Subcutaneous adipose tissue (tissue), 4 donors: ENCODE measurements around the gene AMBRA1. TPM values are rescaled to one million over a fixed set of nuclear protein-coding genes. Genes with fewer than 3 reads are reported as not detected.

ENCODE experiments used
- total RNA-seq, 4 donors: library from RNA; depleted of rRNA; stranded (reverse); fragments of >200 nt; gene quantifications; one replicate each; pipeline ENCODE4 v1.1.0, GENCODE V29; 2016
- TF ChIP-seq, protein P1 (sequence below): fragments of 450-650 bp; IDR thresholded peaks from one replicate; pipeline ENCODE4 v1.5.1; 2016; ENCODE audit warnings: low read depth, mild to moderate bottlenecking, control low read depth, antibody characterized with exemption, moderate library complexity

The AMBRA1 gene
- total RNA-seq, 4 donors from 2014 or later: 17.1 to 39.4 (median 23.5) TPM

DNA sequence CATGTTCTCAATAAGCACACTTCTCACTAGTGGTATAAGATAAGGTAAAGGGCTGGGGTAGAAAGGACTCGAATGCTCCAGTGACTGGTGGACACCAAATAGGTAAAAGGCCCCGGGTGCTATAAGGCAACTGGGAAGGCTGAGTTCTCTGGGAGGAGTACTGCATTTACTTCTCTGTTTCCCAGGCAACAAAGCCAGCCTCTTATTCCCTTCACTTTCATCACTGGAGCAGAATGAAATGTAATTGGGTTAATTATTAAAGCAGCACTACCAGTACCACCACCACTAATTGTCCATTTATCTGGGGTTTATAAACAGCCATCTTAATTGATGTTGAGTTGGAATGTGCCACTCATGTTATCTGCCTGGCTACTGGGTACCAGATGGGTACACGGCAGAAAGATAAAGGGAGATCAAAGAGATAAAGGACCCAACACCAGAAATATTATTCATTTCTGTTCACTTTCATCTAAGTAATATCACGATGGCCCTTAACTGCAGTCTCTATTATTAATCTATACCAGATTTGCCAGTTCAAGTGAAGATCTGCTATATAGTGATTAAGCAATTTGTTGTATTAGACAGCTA, 107.9 kb downstream of the AMBRA1 start:
- TF ChIP-seq, protein P1, sequence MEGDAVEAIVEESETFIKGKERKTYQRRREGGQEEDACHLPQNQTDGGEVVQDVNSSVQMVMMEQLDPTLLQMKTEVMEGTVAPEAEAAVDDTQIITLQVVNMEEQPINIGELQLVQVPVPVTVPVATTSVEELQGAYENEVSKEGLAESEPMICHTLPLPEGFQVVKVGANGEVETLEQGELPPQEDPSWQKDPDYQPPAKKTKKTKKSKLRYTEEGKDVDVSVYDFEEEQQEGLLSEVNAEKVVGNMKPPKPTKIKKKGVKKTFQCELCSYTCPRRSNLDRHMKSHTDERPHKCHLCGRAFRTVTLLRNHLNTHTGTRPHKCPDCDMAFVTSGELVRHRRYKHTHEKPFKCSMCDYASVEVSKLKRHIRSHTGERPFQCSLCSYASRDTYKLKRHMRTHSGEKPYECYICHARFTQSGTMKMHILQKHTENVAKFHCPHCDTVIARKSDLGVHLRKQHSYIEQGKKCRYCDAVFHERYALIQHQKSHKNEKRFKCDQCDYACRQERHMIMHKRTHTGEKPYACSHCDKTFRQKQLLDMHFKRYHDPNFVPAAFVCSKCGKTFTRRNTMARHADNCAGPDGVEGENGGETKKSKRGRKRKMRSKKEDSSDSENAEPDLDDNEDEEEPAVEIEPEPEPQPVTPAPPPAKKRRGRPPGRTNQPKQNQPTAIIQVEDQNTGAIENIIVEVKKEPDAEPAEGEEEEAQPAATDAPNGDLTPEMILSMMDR: no peak

DNA sequence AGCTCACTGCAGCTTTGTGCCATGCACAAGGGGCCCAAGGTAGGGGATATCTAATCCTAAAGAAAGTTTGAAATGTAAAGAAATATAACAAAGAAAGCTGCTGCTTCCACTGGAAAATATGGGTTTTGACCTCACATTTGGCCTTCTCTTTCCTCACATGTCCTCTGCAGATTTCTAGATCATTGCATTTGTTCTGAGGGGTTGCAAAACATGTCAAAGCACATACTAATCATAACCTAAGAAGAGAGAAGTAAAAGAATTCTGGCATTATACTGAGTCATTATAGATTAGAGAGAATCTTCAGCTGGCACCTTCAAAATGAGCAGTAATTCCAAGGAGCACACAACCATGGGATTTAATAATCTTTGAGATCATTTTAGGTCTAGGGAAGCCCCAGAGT, 109.7 kb downstream of the AMBRA1 start:
- TF ChIP-seq, protein P1: no peak

DNA sequence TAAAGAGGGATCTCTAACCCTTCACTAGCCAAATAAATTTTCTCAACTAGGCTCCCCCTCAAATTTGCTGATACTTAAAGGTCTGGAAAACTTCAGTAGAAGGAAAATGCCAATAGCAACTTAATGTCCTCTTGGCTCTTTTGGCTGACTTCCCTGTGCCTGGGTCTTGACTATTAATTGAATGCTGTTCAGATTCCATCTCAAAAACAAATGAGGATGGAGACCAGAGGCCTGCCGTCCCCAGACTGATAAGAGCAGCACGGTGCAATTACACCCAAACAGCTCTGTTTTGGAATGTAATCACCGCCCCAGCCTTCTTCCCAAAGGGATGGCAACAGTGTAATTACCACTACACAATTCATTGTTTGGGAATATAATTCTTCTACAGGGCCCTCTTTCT, 112.9 kb downstream of the AMBRA1 start:
- TF ChIP-seq, protein P1: no peak

DNA sequence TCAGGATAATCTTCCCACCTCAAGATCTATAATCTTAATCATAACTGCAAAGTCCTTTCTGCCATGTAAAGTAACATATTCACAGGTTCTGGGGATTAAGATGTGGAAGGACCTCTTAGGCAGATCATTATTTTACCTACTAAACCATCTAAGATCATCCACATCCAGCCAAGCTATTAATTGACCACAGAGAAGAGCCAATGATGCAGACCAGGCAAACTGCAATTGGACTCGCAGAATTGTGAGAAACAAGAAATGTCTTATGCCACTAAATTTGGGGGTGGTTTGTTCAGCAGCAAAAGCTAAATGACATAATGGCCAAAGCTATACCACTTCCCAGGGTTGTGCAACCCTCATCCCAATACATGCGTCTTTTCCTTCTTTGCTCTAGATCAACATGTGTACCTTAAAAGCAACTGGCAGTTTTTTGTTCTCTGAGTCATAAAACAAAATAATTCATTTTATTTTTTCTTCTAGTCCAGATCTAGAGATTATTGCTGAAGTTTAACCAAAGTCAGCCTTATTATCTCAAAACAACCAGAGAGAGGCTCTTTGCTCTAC, 113.6 kb downstream of the AMBRA1 start:
- TF ChIP-seq, protein P1: no peak

DNA sequence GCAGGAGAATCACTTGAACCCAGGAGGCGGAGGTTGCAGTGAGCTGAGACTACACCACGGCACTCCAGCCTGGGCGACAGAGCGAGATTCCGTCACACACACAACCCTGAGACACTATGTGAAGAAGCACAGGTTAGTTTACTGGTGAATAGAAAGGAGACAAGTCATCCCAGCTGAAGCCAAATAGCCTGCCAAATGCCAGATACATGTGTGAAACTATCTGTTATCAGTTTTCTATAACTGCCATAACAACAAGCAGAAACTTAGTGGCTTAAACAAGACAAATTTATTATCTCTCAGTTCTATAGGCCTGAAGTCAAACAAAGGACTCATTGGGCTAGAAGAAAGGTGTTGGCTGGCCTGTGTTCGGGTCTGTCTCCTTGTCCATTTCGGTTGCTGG, 114.2 kb downstream of the AMBRA1 start:
- TF ChIP-seq, protein P1: no peak

DNA sequence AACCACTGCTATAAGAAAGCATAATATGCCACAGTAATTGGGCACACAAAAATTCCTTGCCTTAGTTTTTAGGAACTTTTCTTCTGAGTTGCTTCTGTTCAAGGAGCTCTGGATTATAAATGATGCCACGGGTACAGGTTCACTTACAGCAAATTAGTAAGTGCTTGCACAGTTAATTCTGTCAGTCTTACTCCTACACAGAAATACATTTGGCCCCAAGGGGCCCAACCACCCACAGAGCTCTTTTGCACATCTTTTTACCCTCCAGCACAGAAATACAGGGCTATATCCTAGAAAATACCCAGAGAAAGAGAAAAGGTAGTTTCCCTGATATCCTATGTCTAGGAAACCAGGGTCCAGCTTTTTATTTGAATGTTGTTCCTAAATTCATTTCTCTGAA, 115.6 kb downstream of the AMBRA1 start:
- TF ChIP-seq, protein P1: no peak

DNA sequence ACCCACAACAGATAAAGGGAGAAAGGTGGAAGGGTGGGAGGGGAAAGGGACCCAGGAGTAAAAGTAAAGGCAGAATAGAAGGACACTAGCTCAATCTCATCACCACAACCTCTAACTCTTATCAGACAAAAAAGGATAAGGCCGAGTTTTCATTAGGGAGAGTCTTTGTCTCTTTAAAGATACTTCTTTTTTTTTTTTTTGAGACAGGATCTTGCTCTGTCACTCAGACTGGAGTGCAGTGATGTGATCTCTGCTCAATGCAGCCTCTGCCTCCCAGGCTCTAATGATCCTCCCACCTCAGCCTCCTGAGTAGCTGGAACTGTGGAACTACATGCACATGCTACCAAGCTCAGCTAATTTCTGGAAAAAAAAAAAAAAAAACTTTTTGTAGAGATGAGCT, 116.7 kb downstream of the AMBRA1 start:
- TF ChIP-seq, protein P1: no peak
